Activated CD4-positive, alpha-beta T cell treated with anti-CD3 and anti-CD28 coated beads for 1 hour (primary cell): ENCODE measurements around the gene CHN1.

ENCODE experiments used
- DNase-seq: peaks from one replicate; pipeline ENCODE4 v3.0.0-alpha.2; 2020

Gene CHN1, protein sequence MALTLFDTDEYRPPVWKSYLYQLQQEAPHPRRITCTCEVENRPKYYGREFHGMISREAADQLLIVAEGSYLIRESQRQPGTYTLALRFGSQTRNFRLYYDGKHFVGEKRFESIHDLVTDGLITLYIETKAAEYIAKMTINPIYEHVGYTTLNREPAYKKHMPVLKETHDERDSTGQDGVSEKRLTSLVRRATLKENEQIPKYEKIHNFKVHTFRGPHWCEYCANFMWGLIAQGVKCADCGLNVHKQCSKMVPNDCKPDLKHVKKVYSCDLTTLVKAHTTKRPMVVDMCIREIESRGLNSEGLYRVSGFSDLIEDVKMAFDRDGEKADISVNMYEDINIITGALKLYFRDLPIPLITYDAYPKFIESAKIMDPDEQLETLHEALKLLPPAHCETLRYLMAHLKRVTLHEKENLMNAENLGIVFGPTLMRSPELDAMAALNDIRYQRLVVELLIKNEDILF

GRCh38 chr2:175004980-175005732, at the start of gene CHN1:
TSS of gene CHN1 (minus strand) at chr2:175005381. CDS start at chr2:175004912, 469 bp downstream.
- peak; percentile 53 for DNase-seq

- no peak for DNase-seq
Measured at GRCh38 chr2:175054340-175054739, 49.2 kb upstream of the CHN1 start.

DNA sequence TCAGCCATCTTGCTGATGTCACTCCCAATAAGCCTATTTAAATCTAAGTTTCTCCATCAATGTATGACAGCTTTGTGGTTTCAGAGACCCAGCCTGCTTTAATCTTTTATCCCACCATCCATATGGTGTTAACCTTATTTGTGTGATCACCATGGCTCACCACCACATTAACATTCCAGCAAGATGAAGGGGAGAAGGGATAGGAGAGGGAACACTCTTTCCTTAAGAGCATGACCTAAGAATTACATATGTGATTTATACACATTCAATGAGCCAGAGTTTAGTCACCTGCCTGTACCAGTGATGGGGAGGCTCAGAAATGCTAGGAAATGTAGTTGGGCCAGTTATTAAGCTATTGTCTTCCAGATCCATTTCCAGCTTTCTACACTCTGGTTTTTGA, 44.5 kb upstream of the CHN1 start:
- DNase-seq: no peak

- DNase-seq: no peak
Measured at GRCh38 chr2:175048275-175048674, 43.1 kb upstream of the CHN1 start.

GRCh38 chr2:175039490-175039889, 34.3 kb upstream of the CHN1 start:
- DNase-seq: no peak

DNA sequence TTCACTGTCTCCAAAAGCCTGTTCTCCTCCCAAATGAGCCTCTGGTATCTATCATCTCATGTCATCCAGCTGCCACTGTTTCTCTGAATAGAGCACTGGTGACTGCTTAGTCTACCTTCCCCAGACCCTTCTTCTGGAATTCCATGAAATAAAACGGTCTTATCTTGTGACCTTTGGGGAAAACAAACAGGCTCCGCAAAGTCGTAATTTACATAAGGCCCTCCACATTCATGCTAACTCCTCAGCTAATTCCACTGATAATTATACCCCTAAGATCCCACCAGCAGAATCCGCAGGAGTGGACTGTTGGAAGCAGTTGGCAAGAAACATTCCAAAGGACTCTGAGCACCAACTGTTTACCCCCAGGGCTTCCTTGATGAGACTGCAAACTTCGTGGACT, 33.9 kb upstream of the CHN1 start:
- no peak for DNase-seq

DNA sequence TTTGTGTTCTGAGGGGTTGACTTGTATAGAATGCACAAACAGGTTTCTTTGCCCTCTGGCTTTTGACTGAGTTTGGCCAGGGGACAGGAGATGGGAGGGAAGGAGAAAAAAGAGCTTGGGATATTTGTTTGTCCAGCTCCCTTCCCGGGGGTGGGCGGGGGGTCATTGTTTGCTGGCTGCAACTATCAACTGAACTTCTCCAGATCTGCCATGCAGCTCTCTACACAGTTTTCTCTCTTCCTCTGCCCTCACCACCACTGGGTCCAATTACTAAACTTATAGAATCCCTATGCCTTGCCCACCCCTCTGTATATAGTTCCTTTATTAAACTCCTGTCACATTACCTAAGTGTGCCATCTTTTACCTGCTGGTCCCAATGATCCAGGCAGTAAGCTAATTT, 32.8 kb upstream of the CHN1 start:
- no peak for DNase-seq

GRCh38 chr2:175036582-175037018, 31.4 kb upstream of the CHN1 start:
- no peak for DNase-seq

GRCh38 chr2:175035806-175036205, 30.6 kb upstream of the CHN1 start:
- no peak for DNase-seq

DNA sequence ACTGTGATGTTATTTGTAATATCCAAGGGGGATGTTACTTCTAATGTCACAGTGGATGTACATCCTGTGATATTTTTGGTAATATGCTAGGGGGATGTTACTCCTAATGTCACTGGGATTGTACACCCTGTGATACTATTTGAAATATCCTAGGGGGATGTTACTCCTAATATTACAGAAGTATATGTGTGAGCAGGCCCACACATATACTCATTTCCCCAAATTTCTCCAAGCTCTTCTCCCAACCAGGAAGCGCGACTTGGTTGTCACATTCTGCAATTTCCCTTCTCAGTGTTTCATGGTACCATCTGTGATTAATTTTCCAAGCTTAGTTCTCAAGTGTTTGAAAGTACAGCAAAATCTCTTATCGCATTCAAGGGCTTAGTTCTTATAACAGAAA, 29.5 kb upstream of the CHN1 start:
- DNase-seq: no peak

DNA sequence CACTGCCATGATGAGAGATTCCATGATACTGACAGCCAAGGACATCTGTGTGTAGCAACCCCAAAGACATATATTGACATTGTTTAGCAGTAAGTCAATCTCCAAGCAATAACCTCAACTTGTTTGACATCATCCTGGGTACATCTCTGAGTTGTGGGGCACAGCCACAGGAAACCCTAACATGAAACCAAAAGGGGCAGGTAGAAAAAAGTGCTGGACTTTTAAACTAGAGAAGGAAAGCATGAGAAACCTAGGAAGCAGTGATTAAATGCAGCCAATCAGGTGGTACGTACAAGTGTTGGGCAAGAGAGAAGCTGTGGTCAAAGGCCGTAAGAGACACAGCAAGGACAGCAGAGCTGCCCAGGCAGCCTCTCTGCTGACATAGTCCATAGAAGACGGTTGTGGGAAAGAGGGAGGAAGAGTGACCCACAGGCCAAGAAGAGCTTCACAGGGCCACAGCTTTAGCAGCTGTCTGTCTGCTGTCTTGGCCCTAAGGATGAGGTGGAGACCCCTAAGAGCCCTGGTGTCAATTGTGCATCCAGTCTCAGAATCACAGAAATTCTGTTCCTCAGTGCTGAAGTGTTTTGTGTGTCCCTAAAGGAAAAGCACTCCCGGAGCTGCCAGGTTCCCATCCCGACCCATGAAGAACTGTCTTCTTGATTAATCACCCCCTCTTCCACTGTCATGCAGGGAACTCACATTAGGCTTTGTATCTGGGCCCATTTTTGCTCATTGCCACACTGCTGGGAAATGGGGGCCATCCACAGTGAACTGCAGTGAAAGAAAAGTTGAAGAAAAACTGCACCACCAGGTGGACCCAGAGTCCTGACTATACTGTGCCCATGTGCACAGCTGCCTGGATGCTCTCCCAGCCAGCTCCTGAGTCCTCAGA, 25.4 kb upstream of the CHN1 start:
- DNase-seq: no peak

- DNase-seq: no peak
Measured at GRCh38 chr2:175027755-175028154, 22.6 kb upstream of the CHN1 start.

- no peak for DNase-seq
Measured at GRCh38 chr2:175026385-175026784, 21.2 kb upstream of the CHN1 start.

GRCh38 chr2:175025946-175026345, 20.8 kb upstream of the CHN1 start:
- no peak for DNase-seq

DNA sequence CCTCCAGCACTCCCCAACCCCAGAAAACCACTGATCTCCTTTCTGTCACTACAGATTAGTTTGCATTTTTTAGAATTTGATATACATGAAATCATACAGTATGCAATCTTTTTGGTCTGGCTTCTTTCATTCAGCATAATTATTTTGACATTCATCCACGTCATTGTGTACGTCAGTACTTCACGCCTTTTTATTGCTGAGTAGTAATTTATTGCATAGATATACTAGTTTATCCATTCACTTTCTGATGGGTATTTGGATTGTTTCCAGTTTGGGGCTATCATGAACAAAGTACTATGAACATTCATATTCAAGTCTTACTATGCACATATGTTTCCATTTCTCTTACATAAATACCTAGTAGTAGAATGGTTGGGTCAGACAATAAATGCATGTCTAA, 20.1 kb upstream of the CHN1 start:
- DNase-seq: no peak

DNA sequence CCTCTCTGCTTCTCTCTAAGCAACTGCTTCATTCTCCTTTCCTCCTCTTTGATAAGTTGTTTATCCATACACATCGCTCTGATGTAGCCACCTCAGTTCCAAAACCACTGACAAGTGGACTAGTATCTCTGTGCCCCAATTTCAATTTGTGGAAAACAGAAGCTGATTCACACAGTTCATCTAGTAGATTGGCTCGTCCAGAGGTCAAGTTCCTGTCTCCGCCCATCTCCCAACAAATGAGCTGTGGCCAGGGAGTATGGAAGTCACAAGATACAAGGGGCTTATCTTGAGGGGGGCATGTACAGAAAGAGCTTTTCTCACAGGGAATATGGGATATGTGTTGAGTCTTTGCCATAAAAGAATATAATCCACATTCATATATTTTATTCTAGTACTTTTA, 17.7 kb upstream of the CHN1 start:
- DNase-seq: no peak

- DNase-seq: no peak
Measured at GRCh38 chr2:175019566-175020327, 14.6 kb upstream of the CHN1 start.

- DNase-seq: no peak
Measured at GRCh38 chr2:175017618-175018414, 12.6 kb upstream of the CHN1 start.

GRCh38 chr2:175015340-175015739, 10.2 kb upstream of the CHN1 start:
- DNase-seq: no peak

- no peak for DNase-seq
Measured at GRCh38 chr2:175012516-175012915, 7.3 kb upstream of the CHN1 start.

DNA sequence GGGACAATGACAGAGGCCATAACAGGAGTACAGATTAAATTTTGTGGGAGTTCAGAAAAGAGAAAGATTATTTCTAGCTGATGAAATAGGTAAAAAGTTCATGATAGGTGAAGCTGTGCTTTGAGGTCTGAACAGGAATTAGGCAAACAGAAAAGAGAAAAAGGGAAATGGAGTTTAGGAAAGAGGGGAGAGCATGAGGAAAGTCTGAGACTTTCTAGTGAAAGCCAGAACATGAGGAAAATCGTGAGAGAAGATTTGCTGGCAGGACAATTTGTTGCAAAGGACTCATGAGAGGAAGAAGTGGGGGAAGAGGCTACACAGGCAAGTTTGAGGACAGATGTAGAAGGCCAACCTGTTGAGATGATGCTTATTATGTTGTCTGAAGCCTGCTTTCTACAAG, 6.3 kb upstream of the CHN1 start:
- DNase-seq: no peak
